Retinal pigment epithelial cell (primary cell): ENCODE results near the gene EIF4E3.

ENCODE experiments used
- DNase-seq: peaks from one replicate; pipeline ENCODE4 v3.0.0-alpha.2; 2010; ENCODE audit warnings: low read depth
- H3K4me3 ChIP-seq: 2 replicates; pipeline ENCODE4 v1.5.1; 2011; ENCODE audit warnings: mild to moderate bottlenecking, low read length, control low read depth, moderate library complexity
- TF ChIP-seq, protein P1 (sequence below): conservative IDR thresholded peaks from 2 replicates; pipeline ENCODE4 v1.5.1; 2011; ENCODE audit warnings: low read depth, low read length, control low read depth, inconsistent platforms

Gene EIF4E3

DNA sequence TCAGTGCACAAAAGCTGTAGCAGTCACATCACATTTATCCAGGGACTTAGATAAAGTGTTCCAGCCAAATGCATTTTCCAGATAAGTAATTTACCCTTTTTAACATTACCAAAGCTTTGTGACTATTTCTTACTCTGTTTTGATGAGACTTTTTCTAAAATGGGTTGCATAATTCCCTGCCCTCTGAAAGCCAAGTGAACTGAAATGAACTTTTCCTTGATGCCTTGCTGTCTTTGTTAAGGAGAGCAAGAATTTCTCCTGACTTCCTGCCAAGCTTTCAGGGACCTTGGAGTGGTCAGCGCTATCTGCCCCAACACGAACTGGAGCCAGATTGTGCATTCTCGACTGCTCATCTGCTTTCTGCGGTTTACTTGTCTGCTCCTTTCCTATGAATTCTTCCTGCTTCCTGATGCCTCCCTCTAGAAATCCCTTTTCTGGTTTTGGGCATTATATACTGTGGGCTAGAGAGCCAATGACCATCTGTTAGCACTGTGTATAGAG, 34.8 kb downstream of the EIF4E3 start:
- TF ChIP-seq, protein P1, sequence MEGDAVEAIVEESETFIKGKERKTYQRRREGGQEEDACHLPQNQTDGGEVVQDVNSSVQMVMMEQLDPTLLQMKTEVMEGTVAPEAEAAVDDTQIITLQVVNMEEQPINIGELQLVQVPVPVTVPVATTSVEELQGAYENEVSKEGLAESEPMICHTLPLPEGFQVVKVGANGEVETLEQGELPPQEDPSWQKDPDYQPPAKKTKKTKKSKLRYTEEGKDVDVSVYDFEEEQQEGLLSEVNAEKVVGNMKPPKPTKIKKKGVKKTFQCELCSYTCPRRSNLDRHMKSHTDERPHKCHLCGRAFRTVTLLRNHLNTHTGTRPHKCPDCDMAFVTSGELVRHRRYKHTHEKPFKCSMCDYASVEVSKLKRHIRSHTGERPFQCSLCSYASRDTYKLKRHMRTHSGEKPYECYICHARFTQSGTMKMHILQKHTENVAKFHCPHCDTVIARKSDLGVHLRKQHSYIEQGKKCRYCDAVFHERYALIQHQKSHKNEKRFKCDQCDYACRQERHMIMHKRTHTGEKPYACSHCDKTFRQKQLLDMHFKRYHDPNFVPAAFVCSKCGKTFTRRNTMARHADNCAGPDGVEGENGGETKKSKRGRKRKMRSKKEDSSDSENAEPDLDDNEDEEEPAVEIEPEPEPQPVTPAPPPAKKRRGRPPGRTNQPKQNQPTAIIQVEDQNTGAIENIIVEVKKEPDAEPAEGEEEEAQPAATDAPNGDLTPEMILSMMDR = no peak
- H3K4me3 ChIP-seq = no peak overlapping the region
- DNase-seq = no peak

DNA sequence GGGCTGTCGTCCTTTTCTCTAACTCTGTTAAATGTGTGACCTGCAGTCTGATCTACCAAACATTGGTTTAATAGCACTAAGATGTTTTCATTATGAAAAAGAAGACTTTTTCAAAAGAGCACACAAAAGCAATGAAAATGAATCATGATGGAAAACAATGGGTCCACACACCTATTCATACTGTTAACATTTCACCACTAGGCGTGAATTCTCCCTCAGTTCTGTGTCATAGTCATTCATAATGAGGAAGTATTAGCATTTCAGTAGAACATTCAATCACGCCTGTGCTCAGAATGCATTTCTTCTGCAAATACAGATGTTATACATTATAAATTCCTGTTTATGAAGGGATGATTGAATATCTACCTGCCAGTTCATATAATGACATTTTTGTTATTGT, 35.9 kb downstream of the EIF4E3 start:
- no peak for DNase-seq
- H3K4me3 ChIP-seq = no peak overlapping the region
- TF ChIP-seq, protein P1 = no peak

DNA sequence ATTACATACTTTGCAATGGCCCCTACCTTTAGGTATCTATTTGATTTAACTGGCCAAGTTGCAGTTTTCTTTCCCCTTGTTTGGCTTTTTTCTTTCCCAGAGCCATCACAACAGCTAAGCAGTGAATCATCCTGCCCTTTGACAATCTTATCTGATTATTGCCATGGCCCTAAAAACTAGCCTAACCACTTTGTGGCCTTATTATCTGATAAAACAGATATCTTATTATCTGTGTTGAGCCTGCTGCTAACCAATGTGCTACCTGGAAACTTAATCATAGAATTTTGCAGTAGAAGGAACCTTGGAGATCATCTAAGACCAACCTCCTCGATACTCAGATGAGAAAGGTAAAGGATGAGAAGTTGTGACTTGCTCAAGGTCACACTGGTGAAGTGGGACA, 37.1 kb downstream of the EIF4E3 start:
- no peak for DNase-seq
- no peak overlapping the region for H3K4me3 ChIP-seq
- TF ChIP-seq, protein P1 = no peak

DNA sequence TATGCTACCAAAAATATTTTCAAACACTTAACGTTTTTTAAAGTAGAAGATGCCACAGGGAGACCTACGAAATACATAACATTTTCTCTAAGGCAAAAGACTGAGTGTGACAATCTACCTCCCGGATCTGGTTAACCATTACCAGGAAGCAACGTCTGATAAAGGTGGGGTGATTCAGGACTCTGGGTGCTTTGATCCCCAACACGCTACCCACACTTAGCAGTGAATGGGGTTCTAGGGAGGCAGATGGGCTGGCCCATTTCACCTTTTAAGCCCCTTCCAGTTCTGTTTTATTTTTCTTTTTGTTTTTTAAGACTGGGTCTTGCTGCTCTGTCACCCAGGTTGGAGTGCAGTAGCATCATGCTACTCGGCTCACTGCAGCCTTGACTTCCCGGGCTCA, 39.5 kb downstream of the EIF4E3 start:
- H3K4me3 ChIP-seq = no peak overlapping the region
- no peak for DNase-seq
- TF ChIP-seq, protein P1 = no peak

DNA sequence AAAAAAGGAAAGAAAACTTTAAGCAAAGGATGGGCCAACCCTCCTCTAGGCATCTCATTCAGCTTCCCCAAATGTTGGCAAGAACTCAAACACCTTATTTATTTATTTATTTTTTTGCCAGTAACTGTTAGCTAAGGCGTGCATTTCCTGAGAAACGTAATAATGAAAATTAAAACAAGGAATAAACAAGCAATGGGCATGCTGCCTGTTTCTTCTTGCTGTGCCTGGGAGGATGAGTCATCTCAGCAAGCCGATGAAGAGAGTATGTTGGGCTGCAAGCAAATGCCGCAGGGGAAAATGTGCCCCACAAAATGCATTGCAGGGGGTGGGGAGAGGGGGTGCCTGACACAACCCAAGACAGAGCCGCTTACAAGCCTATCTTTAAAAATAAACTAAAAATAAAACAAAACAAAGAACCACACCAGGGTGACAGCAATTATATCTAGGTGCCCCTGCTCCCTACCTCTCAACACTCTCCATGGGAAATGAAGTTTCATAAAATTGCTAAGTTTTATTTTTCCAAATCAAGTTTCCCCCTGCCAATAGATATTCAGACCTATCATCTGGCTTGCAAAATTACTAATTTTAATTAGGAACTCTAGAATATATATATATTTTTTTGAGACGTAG, 40.3 kb downstream of the EIF4E3 start:
- DNase-seq = peak; percentile 42
- TF ChIP-seq, protein P1 = no peak
- H3K4me3 ChIP-seq = no peak overlapping the region

DNA sequence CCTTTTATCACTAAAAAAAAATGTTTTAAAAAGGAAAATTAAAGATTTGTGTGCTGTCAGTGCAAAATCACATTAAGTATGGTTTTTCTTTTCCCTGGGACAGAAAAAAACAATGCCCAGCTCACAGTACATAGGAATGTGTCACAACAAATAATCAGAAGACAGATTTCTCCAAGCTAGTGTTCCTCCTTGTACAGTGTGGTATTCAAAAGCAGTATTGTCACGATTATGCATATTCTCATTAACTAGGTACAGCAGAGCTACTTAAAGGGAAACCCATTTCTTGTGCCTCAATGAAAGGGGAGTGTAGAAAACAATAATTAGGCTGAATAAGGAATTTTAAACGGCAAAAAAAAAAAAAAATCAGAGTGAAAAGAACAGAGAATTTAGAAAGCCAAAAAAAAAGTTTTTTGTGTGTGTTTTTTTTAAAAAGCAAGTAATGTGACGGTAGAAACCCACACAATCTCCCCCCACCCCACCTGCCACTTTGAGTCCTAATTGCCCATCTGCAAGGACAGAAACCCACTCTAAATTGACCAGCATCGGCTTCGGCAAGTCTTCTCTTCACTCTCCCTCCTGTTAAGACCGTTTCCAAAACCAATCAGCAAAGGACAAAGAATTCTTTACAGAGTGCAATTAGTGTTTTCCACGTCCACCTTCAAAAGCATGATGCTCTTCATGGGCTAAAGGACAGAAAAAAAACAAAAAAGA, 41.0 kb downstream of the EIF4E3 start:
- DNase-seq = no peak
- TF ChIP-seq, protein P1 = no peak
- no peak overlapping the region for H3K4me3 ChIP-seq

DNA sequence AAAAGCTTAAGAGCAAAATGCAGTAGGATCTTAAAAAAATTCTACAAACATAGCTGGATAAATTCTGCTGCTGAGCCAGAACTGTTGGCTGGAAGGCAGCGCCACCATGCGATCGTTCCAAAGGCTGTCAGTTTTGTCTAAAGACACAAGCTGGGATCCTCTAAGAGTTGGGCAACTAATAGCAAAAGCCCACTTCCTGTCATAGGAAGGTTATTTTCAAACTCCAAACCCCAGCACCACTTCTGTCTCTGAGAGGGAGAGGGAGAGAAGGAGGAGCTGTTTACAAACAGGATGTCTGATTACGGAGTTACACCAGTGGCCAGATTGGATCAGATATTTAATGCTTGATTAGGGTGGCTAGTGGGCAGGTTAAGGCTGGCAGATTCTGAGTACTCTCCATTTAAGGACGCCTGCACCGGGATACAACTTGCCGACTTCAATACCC, 44.0 kb downstream of the EIF4E3 start:
- DNase-seq = no peak
- TF ChIP-seq, protein P1 = peak; percentile 90

More for the DNA sequence above, 44.0 kb downstream of the EIF4E3 start:
- no peak overlapping the region for H3K4me3 ChIP-seq
